Measurements from ENCODE around the gene NACC2. TPM values are rescaled to one million over a fixed set of nuclear protein-coding genes. Genes with fewer than 3 reads are reported as not detected.

The NACC2 gene
- total RNA-seq, 2 donors from 2014 or later = 24.5 to 55.2 TPM

DNA sequence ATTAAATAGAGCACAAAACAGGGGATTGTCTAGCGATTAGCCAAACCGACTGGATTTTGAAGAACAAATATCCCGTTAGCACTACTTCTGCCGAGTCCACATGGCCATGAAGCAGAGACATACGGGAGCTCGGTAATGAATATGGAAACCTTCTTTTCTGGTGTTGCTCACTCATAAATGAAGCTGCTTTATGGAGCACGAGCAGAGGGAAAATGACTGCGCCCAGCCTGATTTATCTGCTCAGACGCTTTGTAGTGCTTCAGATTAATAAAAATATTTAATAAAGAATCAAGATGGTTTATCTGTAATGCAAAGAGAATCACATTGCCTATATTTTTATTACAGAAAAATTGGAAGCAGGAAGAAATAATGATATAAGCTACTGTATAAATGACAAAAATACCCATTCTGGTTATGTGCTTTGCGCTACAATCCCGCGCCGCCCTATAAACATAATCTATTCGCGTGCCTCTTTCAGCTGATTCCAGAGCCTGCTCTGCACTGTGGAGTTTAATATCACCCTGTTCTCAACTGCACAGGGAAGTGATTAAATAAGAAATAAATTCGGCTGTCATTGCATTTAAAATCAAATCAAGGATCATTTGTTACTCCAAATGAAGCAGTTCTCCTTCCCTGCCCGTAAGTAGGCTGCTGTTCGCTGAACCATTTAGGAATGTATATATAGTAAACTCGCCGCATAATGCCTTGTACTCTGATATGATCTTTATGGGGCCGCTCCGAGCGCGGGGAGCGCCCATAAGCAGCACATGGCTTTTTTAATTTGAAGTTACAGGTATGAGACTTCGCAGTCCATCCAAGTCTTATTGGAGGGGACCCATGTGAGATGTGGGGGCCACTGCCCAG lies 111.6 kb downstream of the NACC2 start:
- no peaks in the 10 kb centered on the region for H3K9me3 ChIP-seq
- intact Hi-C loops (cut with DNase I) = no loop called here
- no peaks in the 10 kb centered on the region for H3K36me3 ChIP-seq
- peaks cover 4% of the 10 kb centered on the region for H3K27me3 ChIP-seq (replicated peaks; ENCODE audit: insufficient read depth)
- no peak for DNase-seq (ENCODE audit: low spot score)
- no peak overlapping the region for H3K4me3 ChIP-seq
- no peaks in the 10 kb centered on the region for H3K4me1 ChIP-seq (replicated peaks)
- 30% methylated on average over 26 of the region's 26 CpGs for WGBS
- H3K27ac ChIP-seq = no peak overlapping the region
- TF ChIP-seq POLR2AphosphoS5 (IDR thresholded peaks at IDR 0.05) = peak; percentile 37
- no peak for TF ChIP-seq CTCF (IDR thresholded peaks at IDR 0.05)
- TF ChIP-seq POLR2A (IDR thresholded peaks at IDR 0.05) = no peak

DNA sequence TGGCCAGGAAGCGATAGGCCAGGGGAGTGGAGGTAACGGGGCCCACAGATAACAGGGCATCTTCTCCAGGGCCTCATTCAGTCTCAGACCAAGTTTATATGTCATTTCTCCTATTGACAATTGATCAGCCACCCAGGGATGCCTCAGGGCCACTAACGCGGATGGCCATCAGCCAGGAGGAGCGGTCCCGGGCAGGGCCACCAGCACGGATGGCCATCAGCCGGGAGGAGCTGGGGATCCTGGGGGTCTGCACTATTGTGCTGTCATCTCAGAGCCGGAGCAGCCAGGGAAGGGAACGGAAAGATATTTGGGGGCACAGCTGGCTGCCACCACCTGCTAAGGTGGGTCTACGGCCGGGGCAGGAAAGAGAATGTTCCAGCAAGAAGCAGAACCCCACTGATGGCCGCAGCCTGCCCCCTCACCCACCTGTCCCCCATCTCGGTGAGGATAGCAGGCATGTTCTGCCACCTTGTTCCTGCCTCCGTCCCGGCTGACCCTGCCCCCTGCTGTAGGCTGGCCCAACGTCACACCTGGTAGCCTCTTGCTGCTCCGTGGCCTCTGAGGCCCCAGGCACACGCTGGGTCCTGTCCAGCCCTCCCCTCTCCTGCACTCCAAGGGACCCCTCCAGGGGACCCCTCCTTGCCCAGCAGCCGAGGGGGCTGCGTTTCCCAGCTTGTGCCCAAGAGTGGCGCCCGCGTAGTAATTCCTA lies 112.4 kb downstream of the NACC2 start:
- H3K27me3 ChIP-seq (replicated peaks; ENCODE audit: insufficient read depth) = peaks cover 4% of the 10 kb centered on the region
- no peaks in the 10 kb centered on the region for H3K36me3 ChIP-seq
- no peaks in the 10 kb centered on the region for H3K4me1 ChIP-seq (replicated peaks)
- H3K9me3 ChIP-seq = no peaks in the 10 kb centered on the region
- H3K4me3 ChIP-seq = no peak overlapping the region
- DNase-seq (ENCODE audit: low spot score) = no peak
- 74% methylated on average over 22 of the region's 24 CpGs for WGBS
- intact Hi-C loops (cut with DNase I) = no loop called here
- no peak overlapping the region for H3K27ac ChIP-seq
- TF ChIP-seq POLR2A (IDR thresholded peaks at IDR 0.05) (no peak), CTCF (IDR thresholded peaks at IDR 0.05) (no peak), POLR2AphosphoS5 (IDR thresholded peaks at IDR 0.05) (no peak)

DNA sequence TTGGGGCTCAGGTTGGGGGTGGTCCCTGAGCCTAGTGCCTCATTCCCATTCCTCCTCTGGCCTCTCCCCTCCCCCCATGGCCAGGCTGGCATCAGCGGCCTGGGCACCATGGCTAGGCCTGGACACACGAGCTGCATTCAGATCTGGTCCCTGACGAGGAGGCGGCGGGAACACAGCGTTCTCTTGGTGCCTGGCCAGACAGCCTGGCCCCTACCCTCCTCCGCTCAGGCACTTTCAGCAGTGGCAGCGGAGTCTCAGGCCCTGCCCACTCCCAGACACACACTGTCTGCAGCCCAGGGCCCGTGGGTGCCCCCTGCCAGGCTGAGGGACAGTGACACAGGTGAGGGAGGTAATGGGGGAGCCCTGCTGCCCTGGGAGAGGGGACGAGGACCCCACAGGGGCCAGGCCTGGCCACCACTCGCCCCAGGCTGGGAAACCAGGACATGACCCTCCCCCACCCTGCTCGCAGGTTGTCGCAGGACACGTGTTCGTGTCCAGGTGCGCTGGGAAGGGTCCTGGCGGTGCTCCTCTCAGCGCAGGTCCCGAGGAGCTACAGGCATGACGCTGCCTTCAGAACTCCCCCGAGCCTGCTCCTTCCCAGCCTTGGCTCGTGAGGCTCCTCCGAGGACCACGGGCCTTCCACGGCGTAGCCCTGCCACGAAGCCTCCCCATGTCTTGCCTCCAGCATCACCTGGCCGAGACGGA lies 114.0 kb downstream of the NACC2 start:
- H3K36me3 ChIP-seq = no peaks in the 10 kb centered on the region
- no peaks in the 10 kb centered on the region for H3K4me1 ChIP-seq (replicated peaks)
- no peak overlapping the region for H3K27ac ChIP-seq
- 83% methylated on average over 28 of the region's 29 CpGs for WGBS
- no peak for DNase-seq (ENCODE audit: low spot score)
- H3K9me3 ChIP-seq = no peaks in the 10 kb centered on the region
- peaks cover 4% of the 10 kb centered on the region for H3K27me3 ChIP-seq (replicated peaks; ENCODE audit: insufficient read depth)
- no peak overlapping the region for H3K4me3 ChIP-seq
- TF ChIP-seq CTCF (IDR thresholded peaks at IDR 0.05) = no peak
- peak; percentile 49 for TF ChIP-seq POLR2AphosphoS5 (IDR thresholded peaks at IDR 0.05)
- no peak for TF ChIP-seq POLR2A (IDR thresholded peaks at IDR 0.05)
- intact Hi-C loops (cut with DNase I) = no loop called here

DNA sequence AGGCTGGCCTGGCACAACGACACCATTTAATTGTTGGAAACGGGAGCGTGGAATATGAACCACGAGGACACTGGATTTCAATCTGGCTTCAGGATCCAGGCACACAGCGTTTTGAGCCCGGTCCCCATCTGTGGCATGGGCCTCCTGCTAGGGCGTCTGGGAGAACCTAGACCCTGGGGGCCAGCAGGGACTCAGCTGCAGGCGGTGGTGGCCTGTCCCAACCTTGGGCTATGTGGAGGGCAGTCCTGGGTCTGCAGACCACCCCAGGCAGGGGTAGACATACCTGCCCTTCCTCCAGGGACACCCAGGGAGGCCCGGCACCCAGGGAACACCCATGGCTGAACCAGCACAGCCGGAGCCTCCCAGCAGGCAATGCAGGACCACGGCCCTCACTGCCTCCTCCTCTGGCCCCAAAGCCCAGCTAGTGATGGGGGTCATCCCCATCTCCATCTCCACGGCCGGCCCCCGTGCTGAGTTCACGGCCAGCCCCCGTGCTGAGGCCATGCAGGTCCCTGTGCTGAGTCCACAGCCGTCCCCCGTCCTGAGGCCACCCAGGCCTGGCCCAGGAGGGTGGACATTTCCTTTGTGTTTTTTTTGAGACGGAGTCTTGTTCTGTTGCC lies 115.4 kb downstream of the NACC2 start:
- intact Hi-C loops (cut with DNase I) = no loop called here
- H3K9me3 ChIP-seq = no peaks in the 10 kb centered on the region
- 55% methylated on average over 16 of the region's 19 CpGs for WGBS
- peaks cover 4% of the 10 kb centered on the region for H3K27me3 ChIP-seq (replicated peaks; ENCODE audit: insufficient read depth)
- TF ChIP-seq POLR2AphosphoS5 (IDR thresholded peaks at IDR 0.05) = no peak
- TF ChIP-seq CTCF (IDR thresholded peaks at IDR 0.05) = no peak
- no peak for TF ChIP-seq POLR2A (IDR thresholded peaks at IDR 0.05)
- DNase-seq (ENCODE audit: low spot score) = no peak
- no peak overlapping the region for H3K4me3 ChIP-seq
- no peak overlapping the region for H3K27ac ChIP-seq
- H3K4me1 ChIP-seq (replicated peaks) = no peaks in the 10 kb centered on the region
- no peaks in the 10 kb centered on the region for H3K36me3 ChIP-seq

Measured in prostate gland (tissue), 2 donors.